MG63 (cell line): ENCODE results near the gene GIMAP5. TPM values are rescaled to one million over a fixed set of nuclear protein-coding genes. Genes with fewer than 3 reads are reported as not detected.

Experiments used
- DNase-seq: peaks from one replicate; pipeline ENCODE4 v3.0.0-alpha.2; 2020
- H3K27me3 ChIP-seq: fragments of 250-450 bp; sonication (Bioruptor Pico); 2 replicates; pipeline ENCODE4 v1.5.1; 2020; ENCODE audit warnings: mild to moderate bottlenecking, moderate library complexity
- H3K36me3 ChIP-seq: fragments of 250-450 bp; sonication (Bioruptor Pico); 2 replicates; pipeline ENCODE4 v1.5.1; 2020; ENCODE audit warnings: mild to moderate bottlenecking, moderate library complexity
- H3K4me3 ChIP-seq: fragments of 250-450 bp; sonication (Bioruptor Pico); 2 replicates; pipeline ENCODE4 v1.5.1; 2020; ENCODE audit warnings: mild to moderate bottlenecking, moderate library complexity
- H3K9me3 ChIP-seq: fragments of 250-450 bp; sonication (Bioruptor Pico); 2 replicates; pipeline ENCODE4 v1.5.1; 2020; ENCODE audit warnings: mild to moderate bottlenecking, moderate library complexity
- total RNA-seq: library from RNA; depleted of rRNA; stranded (reverse); fragments of >200 nt; shearing (Covaris generic); gene quantifications from 2 replicates; pipeline ENCODE4 v1.2.3, GENCODE V29; 2014; ENCODE audit warnings: low replicate concordance; rRNA removed

The GIMAP5 gene
- total RNA-seq = not detected in 2 replicates

GRCh38 chr7:150737265-150738055, at the start of gene GIMAP5:
Gene GIMAP5 (plus strand): TSS chr7:150737418. CDS start chr7:150740885, 3,467 bp downstream.
- Histone ChIP-seq H3K27me3 (no peaks in the 10 kb centered on the region), H3K9me3 (no peaks in the 10 kb centered on the region), H3K36me3 (no peaks in the 10 kb centered on the region), H3K4me3 (no peak within 1 kb of the TSS)
- DNase-seq = no peak

GRCh38 chr7:150688630-150689029, 48.6 kb upstream of the GIMAP5 start:
- Histone ChIP-seq H3K9me3 (no peaks in the 10 kb centered on the region), H3K4me3 (no peak overlapping the region), H3K36me3 (no peaks in the 10 kb centered on the region), H3K27me3 (no peaks in the 10 kb centered on the region)
- DNase-seq = no peak

DNA sequence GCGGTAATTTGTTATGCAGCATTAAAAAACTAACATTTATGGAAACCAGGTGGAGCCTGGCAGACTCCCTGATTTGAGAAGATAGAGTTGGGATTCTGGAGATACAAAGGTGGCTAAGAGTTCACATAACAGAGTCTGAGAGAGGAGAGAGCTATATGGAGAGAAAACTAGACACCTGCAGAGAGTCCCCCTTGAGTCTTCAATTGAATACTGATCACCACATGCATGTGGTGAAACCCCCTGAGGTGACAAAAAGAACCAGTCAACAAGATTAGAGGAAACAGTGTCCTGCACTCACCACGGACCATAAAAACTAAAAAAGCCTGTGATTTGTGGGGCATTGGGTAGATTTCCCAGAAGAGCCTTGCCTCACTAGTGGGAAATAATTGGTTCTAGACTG, 41.6 kb upstream of the GIMAP5 start:
- DNase-seq = no peak
- Histone ChIP-seq H3K36me3 (no peaks in the 10 kb centered on the region), H3K4me3 (no peak overlapping the region), H3K9me3 (no peaks in the 10 kb centered on the region), H3K27me3 (no peaks in the 10 kb centered on the region)

- no peak overlapping the region for H3K4me3 ChIP-seq
- no peaks in the 10 kb centered on the region for H3K27me3 ChIP-seq
- no peak for DNase-seq
- no peaks in the 10 kb centered on the region for H3K36me3 ChIP-seq
- H3K9me3 ChIP-seq = no peaks in the 10 kb centered on the region; the same call in 1 of the 2 replicates
Observed at GRCh38 chr7:150703209-150703608, 34.0 kb upstream of the GIMAP5 start.

GRCh38 chr7:150715293-150715692, 21.9 kb upstream of the GIMAP5 start:
- Histone ChIP-seq H3K27me3 (no peaks in the 10 kb centered on the region), H3K9me3 (no peaks in the 10 kb centered on the region), H3K4me3 (no peak overlapping the region), H3K36me3 (no peaks in the 10 kb centered on the region)
- no peak for DNase-seq

- no peaks in the 10 kb centered on the region for H3K9me3 ChIP-seq
- no peaks in the 10 kb centered on the region for H3K27me3 ChIP-seq
- no peak overlapping the region for H3K4me3 ChIP-seq
- no peak for DNase-seq
- no peaks in the 10 kb centered on the region for H3K36me3 ChIP-seq
Observed at GRCh38 chr7:150715738-150716137, 21.5 kb upstream of the GIMAP5 start.

DNA sequence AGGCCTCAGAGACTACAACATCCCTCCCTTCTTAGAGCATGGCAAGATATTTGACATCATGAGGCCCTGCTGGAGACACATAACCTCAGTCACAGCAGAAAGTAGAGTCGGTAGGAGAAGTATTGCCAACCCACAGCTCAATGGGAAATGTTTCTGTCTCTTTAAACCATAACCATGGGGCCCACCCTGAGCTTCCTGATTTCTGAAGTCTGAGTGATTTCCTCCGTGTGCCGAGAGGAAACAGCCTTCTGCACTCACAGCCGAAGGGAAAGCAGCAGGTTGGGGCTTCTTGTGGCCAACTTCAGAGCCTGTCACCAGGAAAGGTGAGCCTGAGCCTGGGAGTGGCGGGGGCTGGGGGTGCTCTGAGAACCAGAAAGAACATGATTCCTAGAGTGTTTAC, 20.9 kb upstream of the GIMAP5 start, which contains the start of gene GIMAP1:
TSS of gene GIMAP1 (plus strand) at position 246 of the 400 bp plus-strand sequence. CDS start 2,435 bp downstream, outside the sequence.
- no peaks in the 10 kb centered on the region for H3K27me3 ChIP-seq
- DNase-seq = no peak
- no peaks in the 10 kb centered on the region for H3K36me3 ChIP-seq
- H3K4me3 ChIP-seq = no peak within 1 kb of the TSS
- no peaks in the 10 kb centered on the region for H3K9me3 ChIP-seq

DNA sequence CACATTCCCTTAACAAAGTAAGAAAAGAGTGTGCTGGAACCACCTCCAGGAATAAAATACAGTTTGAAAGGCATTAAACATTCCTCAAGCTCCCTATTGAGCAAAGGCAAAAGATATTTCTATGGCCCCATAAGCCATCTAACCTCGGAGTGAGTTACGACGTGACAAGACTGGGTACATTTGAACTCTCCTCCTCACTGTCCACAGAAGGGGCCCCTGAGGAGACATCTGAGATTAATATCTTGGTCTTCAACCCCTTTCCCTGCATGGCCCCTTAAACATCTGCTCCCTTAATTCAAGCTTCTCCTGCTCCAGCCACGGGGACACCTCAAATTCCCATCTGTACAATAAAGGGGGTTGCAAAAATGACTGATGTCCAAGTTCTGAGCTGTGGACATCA, 20.3 kb upstream of the GIMAP5 start:
- Histone ChIP-seq H3K9me3 (no peaks in the 10 kb centered on the region), H3K27me3 (no peaks in the 10 kb centered on the region), H3K36me3 (no peaks in the 10 kb centered on the region), H3K4me3 (no peak overlapping the region)
- no peak for DNase-seq

DNA sequence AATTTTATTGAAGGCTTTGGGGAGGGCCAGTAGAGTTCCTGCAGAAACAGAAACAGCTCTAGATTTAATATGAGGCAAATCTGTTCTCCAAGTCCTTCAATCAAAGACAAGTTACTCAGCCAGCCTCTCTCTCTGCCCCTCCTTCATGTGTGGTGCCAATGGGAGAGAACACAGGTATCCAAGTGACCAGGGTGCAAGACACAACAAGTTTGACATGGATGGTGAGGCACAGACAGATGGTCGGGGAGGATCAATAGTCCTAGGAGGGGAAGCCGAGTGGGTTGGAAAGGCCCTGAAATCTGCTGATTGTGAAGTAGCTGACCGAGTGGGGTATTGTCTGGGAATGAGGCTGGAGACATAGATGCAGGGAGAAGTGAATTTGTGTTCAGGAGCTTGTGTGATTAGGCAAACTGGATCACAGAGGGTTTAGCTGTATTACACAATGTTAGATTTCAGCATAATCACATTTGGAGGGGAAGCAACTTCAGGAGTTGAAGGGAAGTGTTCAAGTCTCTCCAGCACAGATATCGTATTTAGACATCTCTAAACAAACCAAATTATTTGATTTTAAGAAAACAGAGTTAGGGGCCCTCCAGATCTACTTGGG, 19.3 kb upstream of the GIMAP5 start:
- Histone ChIP-seq H3K9me3 (no peaks in the 10 kb centered on the region), H3K4me3 (no peak overlapping the region), H3K27me3 (no peaks in the 10 kb centered on the region), H3K36me3 (no peaks in the 10 kb centered on the region)
- DNase-seq = no peak

DNA sequence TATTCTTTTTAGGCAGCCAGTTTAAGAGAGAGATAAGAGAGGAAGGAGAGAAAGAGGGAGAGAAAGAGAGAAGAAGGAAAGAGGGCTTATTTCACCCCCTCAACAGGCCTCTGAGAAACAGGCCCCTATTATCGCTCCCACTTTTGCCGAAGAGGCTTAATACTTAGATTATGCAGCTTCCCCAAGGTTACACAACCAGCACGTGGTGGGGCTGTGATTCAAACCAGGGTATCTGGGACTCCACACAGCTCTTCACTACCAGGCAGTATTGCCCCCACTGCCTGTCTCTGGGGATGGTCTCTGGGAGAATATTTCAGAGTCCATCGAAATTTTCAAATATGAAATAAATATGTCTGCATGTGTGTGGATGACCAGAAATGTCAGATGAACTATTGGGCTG, 17.8 kb upstream of the GIMAP5 start:
- H3K9me3 ChIP-seq = no peaks in the 10 kb centered on the region
- no peak for DNase-seq
- H3K4me3 ChIP-seq = no peak overlapping the region
- no peaks in the 10 kb centered on the region for H3K27me3 ChIP-seq
- H3K36me3 ChIP-seq = no peaks in the 10 kb centered on the region

DNA sequence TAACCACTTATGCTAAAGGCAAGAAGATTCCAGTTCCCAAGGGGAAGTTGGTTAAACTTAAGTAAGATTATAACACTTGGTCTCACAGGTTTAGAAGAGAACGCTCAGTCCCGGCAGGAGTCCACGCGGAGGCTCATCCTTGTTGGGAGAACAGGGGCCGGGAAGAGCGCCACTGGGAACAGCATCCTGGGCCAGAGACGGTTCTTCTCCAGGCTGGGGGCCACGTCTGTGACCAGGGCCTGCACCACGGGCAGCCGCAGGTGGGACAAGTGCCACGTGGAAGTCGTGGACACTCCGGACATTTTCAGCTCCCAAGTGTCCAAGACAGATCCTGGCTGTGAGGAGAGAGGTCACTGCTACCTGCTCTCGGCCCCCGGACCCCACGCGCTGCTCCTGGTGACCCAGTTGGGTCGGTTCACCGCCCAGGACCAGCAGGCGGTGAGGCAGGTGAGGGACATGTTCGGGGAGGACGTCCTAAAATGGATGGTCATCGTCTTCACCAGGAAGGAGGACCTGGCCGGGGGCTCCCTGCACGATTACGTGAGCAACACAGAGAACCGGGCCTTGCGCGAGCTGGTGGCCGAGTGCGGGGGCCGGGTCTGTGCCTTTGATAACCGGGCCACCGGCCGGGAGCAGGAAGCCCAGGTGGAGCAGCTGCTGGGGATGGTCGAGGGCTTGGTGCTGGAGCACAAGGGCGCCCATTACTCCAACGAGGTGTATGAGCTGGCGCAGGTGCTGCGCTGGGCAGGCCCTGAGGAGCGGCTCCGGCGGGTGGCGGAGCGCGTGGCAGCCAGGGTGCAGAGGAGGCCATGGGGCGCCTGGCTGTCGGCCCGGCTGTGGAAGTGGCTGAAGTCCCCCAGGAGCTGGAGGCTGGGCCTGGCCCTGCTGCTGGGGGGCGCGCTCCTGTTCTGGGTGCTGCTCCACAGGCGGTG, 17.0 kb upstream of the GIMAP5 start:
- Histone ChIP-seq H3K4me3 (no peak overlapping the region), H3K27me3 (no peaks in the 10 kb centered on the region), H3K36me3 (no peaks in the 10 kb centered on the region), H3K9me3 (no peaks in the 10 kb centered on the region)
- no peak for DNase-seq

GRCh38 chr7:150721970-150722373, 15.2 kb upstream of the GIMAP5 start:
- no peak for DNase-seq
- H3K27me3 ChIP-seq = no peaks in the 10 kb centered on the region
- H3K4me3 ChIP-seq = no peak overlapping the region
- H3K9me3 ChIP-seq = no peaks in the 10 kb centered on the region
- no peaks in the 10 kb centered on the region for H3K36me3 ChIP-seq

- no peaks in the 10 kb centered on the region for H3K27me3 ChIP-seq
- H3K4me3 ChIP-seq = no peak overlapping the region
- DNase-seq = no peak
- H3K9me3 ChIP-seq = no peaks in the 10 kb centered on the region
- no peaks in the 10 kb centered on the region for H3K36me3 ChIP-seq
Observed at GRCh38 chr7:150722431-150722931, 14.7 kb upstream of the GIMAP5 start.

GRCh38 chr7:150723467-150723866, 13.8 kb upstream of the GIMAP5 start:
- Histone ChIP-seq H3K4me3 (no peak overlapping the region), H3K36me3 (no peaks in the 10 kb centered on the region), H3K27me3 (no peaks in the 10 kb centered on the region), H3K9me3 (no peaks in the 10 kb centered on the region)
- DNase-seq = no peak

DNA sequence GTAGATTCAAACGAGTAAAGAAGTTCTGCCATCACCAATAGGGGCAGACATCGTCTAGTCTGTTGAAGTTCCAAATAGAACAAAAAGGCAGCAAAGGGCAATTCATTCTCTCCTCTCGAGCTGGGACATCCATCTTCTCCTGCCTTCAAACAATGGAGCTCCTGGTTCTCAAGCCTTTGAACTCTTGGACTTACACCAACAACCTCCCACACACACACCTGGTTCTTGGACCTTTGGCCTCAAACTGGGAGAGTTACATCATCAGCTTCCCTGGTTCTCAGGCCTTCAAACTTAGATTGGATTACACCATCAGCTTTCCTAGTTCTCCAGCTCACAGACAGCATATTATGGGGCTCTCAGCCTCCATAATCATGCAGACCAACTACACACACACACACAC, 9.8 kb upstream of the GIMAP5 start:
- Histone ChIP-seq H3K4me3 (no peak overlapping the region), H3K9me3 (no peaks in the 10 kb centered on the region), H3K27me3 (no peaks in the 10 kb centered on the region), H3K36me3 (no peaks in the 10 kb centered on the region)
- DNase-seq = no peak

- no peaks in the 10 kb centered on the region for H3K36me3 ChIP-seq
- H3K9me3 ChIP-seq = no peaks in the 10 kb centered on the region
- no peaks in the 10 kb centered on the region for H3K27me3 ChIP-seq
- no peak for DNase-seq
- H3K4me3 ChIP-seq = no peak overlapping the region
Observed at GRCh38 chr7:150728011-150728410, 9.2 kb upstream of the GIMAP5 start.

DNA sequence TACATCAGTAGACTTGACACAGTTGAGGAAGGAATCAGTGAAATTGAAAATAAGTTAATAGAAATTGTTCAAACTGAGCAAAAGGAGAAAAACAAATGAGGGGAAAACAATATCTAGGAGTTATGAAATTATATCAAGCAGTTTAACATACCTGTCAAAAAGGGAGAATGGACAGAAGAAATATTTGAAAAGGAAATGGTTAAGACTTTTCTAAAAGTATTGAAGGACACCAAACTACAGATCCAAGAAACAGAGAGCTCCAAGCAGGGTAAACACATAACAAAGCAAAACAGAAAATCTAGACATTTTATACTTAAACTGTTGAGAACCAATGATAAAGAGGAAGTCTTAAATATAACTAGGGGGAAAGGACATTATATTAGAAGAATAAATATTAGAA, 8.6 kb upstream of the GIMAP5 start:
- H3K9me3 ChIP-seq = no peaks in the 10 kb centered on the region
- DNase-seq = no peak

More for the DNA sequence above, 8.6 kb upstream of the GIMAP5 start:
- Histone ChIP-seq H3K4me3 (no peak overlapping the region), H3K27me3 (no peaks in the 10 kb centered on the region), H3K36me3 (no peaks in the 10 kb centered on the region)
